Measurements from ENCODE around the gene PDZD2.

Gene PDZD2

GRCh38 chr5:32021771-32022170 is 382.8 kb downstream of the PDZD2 start:
- in situ Hi-C loops (cut with HindIII; ENCODE audit: low pct_ligation_motif_present, low sequenced_read_pairs) = no loop called here
- H3K4me3 ChIP-seq (ENCODE audit: low read depth, low read length) = no peak overlapping the region

GRCh38 chr5:32022638-32023037 is 383.7 kb downstream of the PDZD2 start:
- no peak overlapping the region for H3K4me3 ChIP-seq (ENCODE audit: low read depth, low read length)
- in situ Hi-C loops (cut with HindIII; ENCODE audit: low pct_ligation_motif_present, low sequenced_read_pairs) = no loop called here
- TF ChIP-seq CTCF (IDR thresholded peaks at IDR 0.05; ENCODE audit: low read depth, low read length, missing control alignments) = no peak
- H3K36me3 ChIP-seq (replicated peaks) = no peaks in the 10 kb centered on the region
- no peaks in the 10 kb centered on the region for H3K27me3 ChIP-seq (replicated peaks)
- H3K27ac ChIP-seq = no peak overlapping the region
- no peak for DNase-seq

More at GRCh38 chr5:32021771-32022170, 382.8 kb downstream of the PDZD2 start:
- Histone ChIP-seq H3K27me3 (replicated peaks) (no peaks in the 10 kb centered on the region), H3K27ac (no peak overlapping the region), H3K36me3 (replicated peaks) (no peaks in the 10 kb centered on the region)
- no peak for DNase-seq
- no peak for TF ChIP-seq CTCF (IDR thresholded peaks at IDR 0.05; ENCODE audit: low read depth, low read length, missing control alignments)

GRCh38 chr5:32023816-32024215 is 384.9 kb downstream of the PDZD2 start:
- in situ Hi-C loops (cut with HindIII; ENCODE audit: low pct_ligation_motif_present, low sequenced_read_pairs) = no loop called here
- Histone ChIP-seq H3K36me3 (replicated peaks) (no peaks in the 10 kb centered on the region), H3K27me3 (replicated peaks) (no peaks in the 10 kb centered on the region), H3K27ac (no peak overlapping the region), H3K4me3 (ENCODE audit: low read depth, low read length) (no peak overlapping the region)
- TF ChIP-seq CTCF (IDR thresholded peaks at IDR 0.05; ENCODE audit: low read depth, low read length, missing control alignments) = no peak
- DNase-seq = no peak

- no peak for TF ChIP-seq CTCF (IDR thresholded peaks at IDR 0.05; ENCODE audit: low read depth, low read length, missing control alignments)
- Histone ChIP-seq H3K4me3 (ENCODE audit: low read depth, low read length) (no peak overlapping the region), H3K27me3 (replicated peaks) (no peaks in the 10 kb centered on the region), H3K36me3 (replicated peaks) (no peaks in the 10 kb centered on the region), H3K27ac (no peak overlapping the region)
- in situ Hi-C loops (cut with HindIII; ENCODE audit: low pct_ligation_motif_present, low sequenced_read_pairs) = no loop called here
- DNase-seq = no peak
Measured at GRCh38 chr5:32024751-32025150, 385.8 kb downstream of the PDZD2 start.

GRCh38 chr5:32027093-32027716 is 388.3 kb downstream of the PDZD2 start:
- peak overlapping the region; percentile 24 for H3K4me3 ChIP-seq (ENCODE audit: low read depth, low read length)
- no peak for DNase-seq
- in situ Hi-C loops (cut with HindIII; ENCODE audit: low pct_ligation_motif_present, low sequenced_read_pairs) = no loop called here
- no peaks in the 10 kb centered on the region for H3K27me3 ChIP-seq (replicated peaks)
- no peak for TF ChIP-seq CTCF (IDR thresholded peaks at IDR 0.05; ENCODE audit: low read depth, low read length, missing control alignments)
- H3K36me3 ChIP-seq (replicated peaks) = no peaks in the 10 kb centered on the region
- H3K27ac ChIP-seq = peak overlapping the region; percentile 64

Measured in brain microvascular endothelial cell (primary cell).